Bladder microvascular endothelial cell (primary cell): ENCODE measurements around the gene HTRA1. TPM values are rescaled to one million over a fixed set of nuclear protein-coding genes. Genes with fewer than 3 reads are reported as not detected.

Source experiments
- total RNA-seq: library from RNA; depleted of rRNA; stranded (reverse); fragments of >200 nt; gene quantifications from 2 replicates; pipeline ENCODE4 v1.2.3, GENCODE V29; 2014

Gene HTRA1
- 38.7 and 137 TPM in 2 replicates for total RNA-seq

DNA sequence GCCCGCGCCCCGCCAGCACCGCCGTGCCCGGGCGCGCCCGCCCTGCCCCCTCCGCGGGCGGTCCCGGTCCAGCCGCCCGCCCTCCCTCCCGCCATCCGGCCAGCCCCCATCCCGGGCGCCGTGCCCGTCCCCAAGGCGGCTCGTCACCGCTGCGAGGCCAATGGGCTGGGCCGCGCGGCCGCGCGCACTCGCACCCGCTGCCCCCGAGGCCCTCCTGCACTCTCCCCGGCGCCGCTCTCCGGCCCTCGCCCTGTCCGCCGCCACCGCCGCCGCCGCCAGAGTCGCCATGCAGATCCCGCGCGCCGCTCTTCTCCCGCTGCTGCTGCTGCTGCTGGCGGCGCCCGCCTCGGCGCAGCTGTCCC, at the start of gene HTRA1:
TSS of gene HTRA1 (plus strand) at position 187 of the 362 bp plus-strand sequence. CDS start at position 287, 100 bp downstream.

DNA sequence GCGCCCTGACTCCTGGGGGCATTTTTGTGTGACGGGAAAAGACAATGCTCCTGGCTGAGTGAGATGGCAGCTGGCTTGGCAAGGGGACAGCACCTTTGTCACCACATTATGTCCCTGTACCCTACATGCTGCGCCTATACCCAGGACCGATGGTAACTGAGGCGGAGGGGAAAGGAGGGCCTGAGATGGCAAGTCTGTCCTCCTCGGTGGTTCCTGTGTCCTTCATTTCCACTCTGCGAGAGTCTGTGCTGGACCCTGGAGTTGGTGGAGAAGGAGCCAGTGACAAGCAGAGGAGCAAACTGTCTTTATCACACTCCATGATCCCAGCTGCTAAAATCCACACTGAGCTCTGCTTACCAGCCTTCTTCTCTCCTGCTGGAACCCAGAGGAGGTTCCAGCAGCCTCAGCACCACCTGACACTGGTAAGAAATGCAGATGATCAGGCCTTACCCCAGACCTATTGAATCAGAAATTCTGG, 6.7 kb upstream of the HTRA1 start, which contains the start of gene ARMS2:
TSS of gene ARMS2 (plus strand) at position 51 of the 478 bp plus-strand sequence. CDS start at position 126, 75 bp downstream.

DNA sequence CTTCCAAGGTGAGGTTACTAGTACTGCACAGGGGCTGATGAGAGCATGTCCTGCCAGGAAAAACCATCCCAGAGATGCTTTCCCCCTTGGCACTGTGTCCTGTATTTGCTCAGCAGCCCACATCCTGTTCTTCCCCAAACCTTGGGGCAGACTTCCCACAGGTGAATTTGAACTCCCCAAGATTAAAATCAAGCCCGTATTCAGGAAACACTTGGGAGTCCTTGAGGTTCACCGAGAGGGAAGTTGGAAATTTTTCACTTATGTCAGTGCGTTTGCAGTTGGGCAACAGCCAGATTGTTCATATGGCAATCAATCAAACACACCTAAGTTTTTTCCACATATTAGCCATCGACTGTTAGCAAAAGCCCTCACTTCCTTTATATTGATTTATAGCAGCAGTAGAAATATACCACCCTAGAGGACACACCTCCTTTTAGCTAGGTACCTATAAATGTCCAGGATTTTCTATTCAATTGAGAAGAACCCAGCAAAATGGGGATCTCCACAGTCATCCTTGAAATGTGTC, 99.0 kb downstream of the HTRA1 start, which contains the start of gene DMBT1:
TSS of gene DMBT1 (plus strand) at position 476 of the 526 bp plus-strand sequence. CDS start at position 493, 17 bp downstream.

Other genes starting within 250 kb of the HTRA1 start
- not detected in 2 replicates for gene BTBD16, start 190.3 kb upstream of the HTRA1 start, total RNA-seq
- gene PLEKHA1, start 86.8 kb upstream of the HTRA1 start, total RNA-seq: 23.6 and 37.9 TPM in 2 replicates
- 0.16 TPM in 1 of 2 replicates, not detected in the other for gene ARMS2, start 6.9 kb upstream of the HTRA1 start, total RNA-seq
- gene DMBT1, start 99.2 kb downstream of the HTRA1 start, total RNA-seq: not detected in 2 replicates
- not detected in 2 replicates for gene C10orf120, start 238.3 kb downstream of the HTRA1 start, total RNA-seq